ENCODE measurements around the gene KRTAP2-2. TPM values are rescaled to one million over a fixed set of nuclear protein-coding genes. Genes with fewer than 3 reads are reported as not detected.

KRTAP2-2 gene
- total and polyA plus RNA-seq, 2 of the 13 experiments (the other 11 are each of a cell fraction or from before 2014, with no cell fraction given) = not detected

DNA sequence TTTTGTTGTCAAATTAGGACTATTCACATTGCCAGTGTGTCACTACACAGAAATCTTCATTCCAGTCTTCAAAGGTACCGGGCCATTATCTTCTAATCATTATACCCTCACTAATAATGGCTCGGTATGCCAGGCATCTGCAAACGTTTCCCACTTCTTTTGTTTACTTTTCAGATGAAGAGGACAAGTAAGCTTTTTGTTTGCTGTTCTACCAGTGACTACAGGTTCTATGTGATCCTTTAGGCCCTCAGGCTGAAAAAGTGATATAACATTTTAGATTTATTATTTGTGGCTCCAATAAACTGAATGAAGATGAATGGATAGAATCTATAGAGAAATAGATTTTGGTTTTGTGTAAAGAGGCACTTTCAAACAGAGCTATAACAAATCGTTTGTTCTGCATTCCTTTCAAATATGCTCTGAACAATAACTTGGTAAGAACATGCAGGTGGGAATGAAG lies 45.7 kb downstream of the KRTAP2-2 start (continued):
- TF ChIP-seq, protein P1, sequence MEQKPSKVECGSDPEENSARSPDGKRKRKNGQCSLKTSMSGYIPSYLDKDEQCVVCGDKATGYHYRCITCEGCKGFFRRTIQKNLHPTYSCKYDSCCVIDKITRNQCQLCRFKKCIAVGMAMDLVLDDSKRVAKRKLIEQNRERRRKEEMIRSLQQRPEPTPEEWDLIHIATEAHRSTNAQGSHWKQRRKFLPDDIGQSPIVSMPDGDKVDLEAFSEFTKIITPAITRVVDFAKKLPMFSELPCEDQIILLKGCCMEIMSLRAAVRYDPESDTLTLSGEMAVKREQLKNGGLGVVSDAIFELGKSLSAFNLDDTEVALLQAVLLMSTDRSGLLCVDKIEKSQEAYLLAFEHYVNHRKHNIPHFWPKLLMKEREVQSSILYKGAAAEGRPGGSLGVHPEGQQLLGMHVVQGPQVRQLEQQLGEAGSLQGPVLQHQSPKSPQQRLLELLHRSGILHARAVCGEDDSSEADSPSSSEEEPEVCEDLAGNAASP (CRISPR knock-in tag; IDR thresholded peaks at IDR 0.05; ENCODE audit: borderline replicate concordance) = peak; percentile 47; the same call in 1 of the 2 replicates
- TF ChIP-seq CCDC6 (CRISPR knock-in tag; IDR thresholded peaks at IDR 0.05) = no peak; the same call in 1 of the 2 replicates
- TF ChIP-seq, protein P2, sequence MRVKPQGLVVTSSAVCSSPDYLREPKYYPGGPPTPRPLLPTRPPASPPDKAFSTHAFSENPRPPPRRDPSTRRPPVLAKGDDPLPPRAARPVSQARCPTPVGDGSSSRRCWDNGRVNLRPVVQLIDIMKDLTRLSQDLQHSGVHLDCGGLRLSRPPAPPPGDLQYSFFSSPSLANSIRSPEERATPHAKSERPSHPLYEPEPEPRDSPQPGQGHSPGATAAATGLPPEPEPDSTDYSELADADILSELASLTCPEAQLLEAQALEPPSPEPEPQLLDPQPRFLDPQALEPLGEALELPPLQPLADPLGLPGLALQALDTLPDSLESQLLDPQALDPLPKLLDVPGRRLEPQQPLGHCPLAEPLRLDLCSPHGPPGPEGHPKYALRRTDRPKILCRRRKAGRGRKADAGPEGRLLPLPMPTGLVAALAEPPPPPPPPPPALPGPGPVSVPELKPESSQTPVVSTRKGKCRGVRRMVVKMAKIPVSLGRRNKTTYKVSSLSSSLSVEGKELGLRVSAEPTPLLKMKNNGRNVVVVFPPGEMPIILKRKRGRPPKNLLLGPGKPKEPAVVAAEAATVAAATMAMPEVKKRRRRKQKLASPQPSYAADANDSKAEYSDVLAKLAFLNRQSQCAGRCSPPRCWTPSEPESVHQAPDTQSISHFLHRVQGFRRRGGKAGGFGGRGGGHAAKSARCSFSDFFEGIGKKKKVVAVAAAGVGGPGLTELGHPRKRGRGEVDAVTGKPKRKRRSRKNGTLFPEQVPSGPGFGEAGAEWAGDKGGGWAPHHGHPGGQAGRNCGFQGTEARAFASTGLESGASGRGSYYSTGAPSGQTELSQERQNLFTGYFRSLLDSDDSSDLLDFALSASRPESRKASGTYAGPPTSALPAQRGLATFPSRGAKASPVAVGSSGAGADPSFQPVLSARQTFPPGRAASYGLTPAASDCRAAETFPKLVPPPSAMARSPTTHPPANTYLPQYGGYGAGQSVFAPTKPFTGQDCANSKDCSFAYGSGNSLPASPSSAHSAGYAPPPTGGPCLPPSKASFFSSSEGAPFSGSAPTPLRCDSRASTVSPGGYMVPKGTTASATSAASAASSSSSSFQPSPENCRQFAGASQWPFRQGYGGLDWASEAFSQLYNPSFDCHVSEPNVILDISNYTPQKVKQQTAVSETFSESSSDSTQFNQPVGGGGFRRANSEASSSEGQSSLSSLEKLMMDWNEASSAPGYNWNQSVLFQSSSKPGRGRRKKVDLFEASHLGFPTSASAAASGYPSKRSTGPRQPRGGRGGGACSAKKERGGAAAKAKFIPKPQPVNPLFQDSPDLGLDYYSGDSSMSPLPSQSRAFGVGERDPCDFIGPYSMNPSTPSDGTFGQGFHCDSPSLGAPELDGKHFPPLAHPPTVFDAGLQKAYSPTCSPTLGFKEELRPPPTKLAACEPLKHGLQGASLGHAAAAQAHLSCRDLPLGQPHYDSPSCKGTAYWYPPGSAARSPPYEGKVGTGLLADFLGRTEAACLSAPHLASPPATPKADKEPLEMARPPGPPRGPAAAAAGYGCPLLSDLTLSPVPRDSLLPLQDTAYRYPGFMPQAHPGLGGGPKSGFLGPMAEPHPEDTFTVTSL (CRISPR knock-in tag; IDR thresholded peaks at IDR 0.05; ENCODE audit: borderline replicate concordance) = peak; percentile 91; the same call in 1 of the 2 replicates
- TF ChIP-seq, protein P3, sequence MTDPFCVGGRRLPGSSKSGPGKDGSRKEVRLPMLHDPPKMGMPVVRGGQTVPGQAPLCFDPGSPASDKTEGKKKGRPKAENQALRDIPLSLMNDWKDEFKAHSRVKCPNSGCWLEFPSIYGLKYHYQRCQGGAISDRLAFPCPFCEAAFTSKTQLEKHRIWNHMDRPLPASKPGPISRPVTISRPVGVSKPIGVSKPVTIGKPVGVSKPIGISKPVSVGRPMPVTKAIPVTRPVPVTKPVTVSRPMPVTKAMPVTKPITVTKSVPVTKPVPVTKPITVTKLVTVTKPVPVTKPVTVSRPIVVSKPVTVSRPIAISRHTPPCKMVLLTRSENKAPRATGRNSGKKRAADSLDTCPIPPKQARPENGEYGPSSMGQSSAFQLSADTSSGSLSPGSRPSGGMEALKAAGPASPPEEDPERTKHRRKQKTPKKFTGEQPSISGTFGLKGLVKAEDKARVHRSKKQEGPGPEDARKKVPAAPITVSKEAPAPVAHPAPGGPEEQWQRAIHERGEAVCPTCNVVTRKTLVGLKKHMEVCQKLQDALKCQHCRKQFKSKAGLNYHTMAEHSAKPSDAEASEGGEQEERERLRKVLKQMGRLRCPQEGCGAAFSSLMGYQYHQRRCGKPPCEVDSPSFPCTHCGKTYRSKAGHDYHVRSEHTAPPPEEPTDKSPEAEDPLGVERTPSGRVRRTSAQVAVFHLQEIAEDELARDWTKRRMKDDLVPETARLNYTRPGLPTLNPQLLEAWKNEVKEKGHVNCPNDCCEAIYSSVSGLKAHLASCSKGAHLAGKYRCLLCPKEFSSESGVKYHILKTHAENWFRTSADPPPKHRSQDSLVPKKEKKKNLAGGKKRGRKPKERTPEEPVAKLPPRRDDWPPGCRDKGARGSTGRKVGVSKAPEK (CRISPR knock-in tag; IDR thresholded peaks at IDR 0.05; ENCODE audit: borderline replicate concordance) = no peak
- TF ChIP-seq ZNF839 (CRISPR knock-in tag; IDR thresholded peaks at IDR 0.05; ENCODE audit: borderline replicate concordance) = no peak
- TF ChIP-seq HHEX (CRISPR knock-in tag; IDR thresholded peaks at IDR 0.05) = peak; percentile 91
- TF ChIP-seq TCF7 (IDR thresholded peaks at IDR 0.05; ENCODE audit: low read depth) = peak; percentile 98
- peak; percentile 85 for TF ChIP-seq TARDBP (CRISPR knock-in tag; IDR thresholded peaks at IDR 0.05)
- peak; percentile 86 for TF ChIP-seq RARA (CRISPR knock-in tag; IDR thresholded peaks at IDR 0.05)
- TF ChIP-seq, protein P4, sequence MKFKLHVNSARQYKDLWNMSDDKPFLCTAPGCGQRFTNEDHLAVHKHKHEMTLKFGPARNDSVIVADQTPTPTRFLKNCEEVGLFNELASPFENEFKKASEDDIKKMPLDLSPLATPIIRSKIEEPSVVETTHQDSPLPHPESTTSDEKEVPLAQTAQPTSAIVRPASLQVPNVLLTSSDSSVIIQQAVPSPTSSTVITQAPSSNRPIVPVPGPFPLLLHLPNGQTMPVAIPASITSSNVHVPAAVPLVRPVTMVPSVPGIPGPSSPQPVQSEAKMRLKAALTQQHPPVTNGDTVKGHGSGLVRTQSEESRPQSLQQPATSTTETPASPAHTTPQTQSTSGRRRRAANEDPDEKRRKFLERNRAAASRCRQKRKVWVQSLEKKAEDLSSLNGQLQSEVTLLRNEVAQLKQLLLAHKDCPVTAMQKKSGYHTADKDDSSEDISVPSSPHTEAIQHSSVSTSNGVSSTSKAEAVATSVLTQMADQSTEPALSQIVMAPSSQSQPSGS (CRISPR knock-in tag; IDR thresholded peaks at IDR 0.05) = peak; percentile 67; the same call in 1 of the 2 replicates
- TF ChIP-seq, protein P5, sequence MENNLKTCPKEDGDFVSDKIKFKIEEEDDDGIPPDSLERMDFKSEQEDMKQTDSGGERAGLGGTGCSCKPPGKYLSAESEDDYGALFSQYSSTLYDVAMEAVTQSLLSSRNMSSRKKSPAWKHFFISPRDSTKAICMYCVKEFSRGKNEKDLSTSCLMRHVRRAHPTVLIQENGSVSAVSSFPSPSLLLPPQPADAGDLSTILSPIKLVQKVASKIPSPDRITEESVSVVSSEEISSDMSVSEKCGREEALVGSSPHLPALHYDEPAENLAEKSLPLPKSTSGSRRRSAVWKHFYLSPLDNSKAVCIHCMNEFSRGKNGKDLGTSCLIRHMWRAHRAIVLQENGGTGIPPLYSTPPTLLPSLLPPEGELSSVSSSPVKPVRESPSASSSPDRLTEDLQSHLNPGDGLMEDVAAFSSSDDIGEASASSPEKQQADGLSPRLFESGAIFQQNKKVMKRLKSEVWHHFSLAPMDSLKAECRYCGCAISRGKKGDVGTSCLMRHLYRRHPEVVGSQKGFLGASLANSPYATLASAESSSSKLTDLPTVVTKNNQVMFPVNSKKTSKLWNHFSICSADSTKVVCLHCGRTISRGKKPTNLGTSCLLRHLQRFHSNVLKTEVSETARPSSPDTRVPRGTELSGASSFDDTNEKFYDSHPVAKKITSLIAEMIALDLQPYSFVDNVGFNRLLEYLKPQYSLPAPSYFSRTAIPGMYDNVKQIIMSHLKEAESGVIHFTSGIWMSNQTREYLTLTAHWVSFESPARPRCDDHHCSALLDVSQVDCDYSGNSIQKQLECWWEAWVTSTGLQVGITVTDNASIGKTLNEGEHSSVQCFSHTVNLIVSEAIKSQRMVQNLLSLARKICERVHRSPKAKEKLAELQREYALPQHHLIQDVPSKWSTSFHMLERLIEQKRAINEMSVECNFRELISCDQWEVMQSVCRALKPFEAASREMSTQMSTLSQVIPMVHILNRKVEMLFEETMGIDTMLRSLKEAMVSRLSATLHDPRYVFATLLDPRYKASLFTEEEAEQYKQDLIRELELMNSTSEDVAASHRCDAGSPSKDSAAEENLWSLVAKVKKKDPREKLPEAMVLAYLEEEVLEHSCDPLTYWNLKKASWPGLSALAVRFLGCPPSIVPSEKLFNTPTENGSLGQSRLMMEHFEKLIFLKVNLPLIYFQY (CRISPR knock-in tag; IDR thresholded peaks at IDR 0.05; ENCODE audit: borderline replicate concordance) = peak; percentile 52; the same call in 1 of the 2 replicates
- peak; percentile 97 for TF ChIP-seq ISL2 (CRISPR knock-in tag; IDR thresholded peaks at IDR 0.05)
- peak; percentile 47; the same call in 1 of the 2 replicates for TF ChIP-seq ZNF12 (CRISPR knock-in tag; IDR thresholded peaks at IDR 0.05)
- peak; percentile 93 for TF ChIP-seq NFIC (IDR thresholded peaks at IDR 0.05; ENCODE audit: low read length)

All from HepG2 (cell line).